ENCODE measurements around the gene USP34. TPM values are rescaled to one million over a fixed set of nuclear protein-coding genes. Genes with fewer than 3 reads are reported as not detected.
A peak's percentile ranks its signal among the peaks of the same experiment; 100 is the strongest.
"Not testable (repeated sequence)": the region's sequence is repeated elsewhere in the genome, so short reads cannot be mapped to it uniquely, and the experiment has no call there.

Gene USP34
- total and polyA plus RNA-seq, 2 of the 4 experiments (the other 2 are of a cell fraction), result 34.7 to 128 TPM

DNA sequence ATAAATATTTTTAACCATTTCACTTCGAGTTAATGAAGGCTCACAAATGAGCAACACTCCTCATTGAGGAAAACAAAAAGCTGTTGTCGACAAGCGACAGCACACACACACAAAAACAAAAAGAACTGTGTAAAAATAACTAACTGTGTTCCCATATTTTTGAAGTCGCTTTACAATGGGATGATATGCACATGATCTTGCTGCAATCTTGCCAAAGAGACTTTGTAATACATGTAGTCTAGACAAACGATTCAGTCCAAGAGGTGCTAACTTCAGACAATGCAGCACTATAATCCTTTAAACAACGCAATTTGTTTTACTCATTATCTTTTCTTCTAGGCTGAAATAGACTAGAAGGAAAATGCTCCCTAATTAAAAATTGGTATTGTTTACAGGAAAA, 7.2 kb upstream of the USP34 start:
- H3K27ac ChIP-seq (ENCODE audit: insufficient read depth, low read length), result no peak overlapping the region
- no peak overlapping the region for H2BK5ac ChIP-seq (ENCODE audit: low read depth, low read length, poor library complexity, severe bottlenecking)
- POLR2A ChIA-PET (ENCODE audit: unreplicated experiment), result no interaction called here
- no peak overlapping the region for H3K23ac ChIP-seq (ENCODE audit: low read depth, low read length)
- BruUV-seq (replicated peaks), result TSS peak; percentile 98
- H3K56ac ChIP-seq (ENCODE audit: extremely low read depth, insufficient read depth, low read length), result no peak overlapping the region
- H2BK120ac ChIP-seq (ENCODE audit: low read depth, low read length), result no peak overlapping the region
- DNase-seq (no peak), ATAC-seq (ENCODE audit: low read depth) (no peak)
- in situ Hi-C loops (cut with MboI; ENCODE audit: low sequenced_read_pairs) (no loop called here), dilution Hi-C loops (cut with HindIII; ENCODE audit: low sequenced_read_pairs, unreplicated experiment) (no loop called here), intact Hi-C loops (cut with micrococcal nuclease) (no loop called here)
- CTCF ChIA-PET, result no interaction called here
- H3K9me3 ChIP-seq (ENCODE audit: control insufficient read depth, insufficient read depth, low read length), result no peaks in the 10 kb centered on the region
- peaks cover 15 to 36% of the 10 kb centered on the region in 2 experiments; a peak in 3 of 4 replicates for H3K79me1 ChIP-seq (ENCODE audit: low read depth in 1 of 2, low read length in 2 of 2)
- no peaks in the 10 kb centered on the region; the same call in 1 of the 2 replicates for H4K20me1 ChIP-seq (ENCODE audit: insufficient read depth, low read length)
- WGBS, 2 experiments (ENCODE audit: extremely low coverage in 2 of 2, insufficient read length in 1 of 2), result no CpG with 5 or more reads among the region's 6 CpGs
- H4K91ac ChIP-seq (ENCODE audit: insufficient read depth, low read depth, low read length), result no peak overlapping the region
- H3K4ac ChIP-seq (ENCODE audit: low read depth, low read length), result no peak overlapping the region
- H3K18ac ChIP-seq (ENCODE audit: low read depth, low read length), result no peak overlapping the region
- H3K14ac ChIP-seq (replicated peaks; ENCODE audit: low read depth, low read length), result no peak overlapping the region
- H2BK15ac ChIP-seq (ENCODE audit: low read depth, low read length), result no peak overlapping the region
- 0 out of 2 replicates have a peak, but pooled peaks cover 4% of the 10 kb centered on the region for H3K9me1 ChIP-seq (ENCODE audit: insufficient read depth, low read length)
- H4K8ac ChIP-seq (ENCODE audit: low read depth in 2 of 2, low read length in 2 of 2), result no peak overlapping the region
- peaks cover 47% of the 10 kb centered on the region for H3K36me3 ChIP-seq (ENCODE audit: control insufficient read depth, insufficient read depth, low read length)
- no peak overlapping the region for H2AK5ac ChIP-seq (ENCODE audit: low read depth, low read length)
- no peaks in the 10 kb centered on the region for H3K27me3 ChIP-seq (ENCODE audit: control insufficient read depth, insufficient read depth, low read length)
- no peak for TF ChIP-seq FOS (IDR thresholded peaks at IDR 0.05; ENCODE audit: low read depth, low read length)
- TF ChIP-seq USF2 (IDR thresholded peaks at IDR 0.05; ENCODE audit: low read depth, low read length), result no peak
- no peak for TF ChIP-seq RCOR1 (IDR thresholded peaks at IDR 0.05; ENCODE audit: insufficient replicate concordance, low read length)
- no peak for TF ChIP-seq SMC3 (IDR thresholded peaks at IDR 0.05; ENCODE audit: low read depth, low read length)
- TF ChIP-seq NFE2L2 (IDR thresholded peaks at IDR 0.05; ENCODE audit: low read depth, low read length), result no peak
- H3K4me3 ChIP-seq (ENCODE audit: insufficient read depth, low read depth, low read length), result no peak overlapping the region
- no peak overlapping the region for H3K9ac ChIP-seq (ENCODE audit: low read depth, low read length)
- H2AFZ ChIP-seq (replicated peaks; ENCODE audit: low read length, poor library complexity), result no peak overlapping the region
- H3K4me2 ChIP-seq (ENCODE audit: low read depth, low read length), result no peak overlapping the region
- no peak overlapping the region for H4K5ac ChIP-seq (ENCODE audit: low read depth, low read length)
- H2AK9ac ChIP-seq (replicated peaks; ENCODE audit: low read depth, low read length, poor library complexity), result no peak overlapping the region
- no peaks in the 10 kb centered on the region for H3K4me1 ChIP-seq (ENCODE audit: control insufficient read depth, insufficient read depth, low read length)
- no peak overlapping the region for H2BK20ac ChIP-seq (ENCODE audit: low read depth, low read length)

DNA sequence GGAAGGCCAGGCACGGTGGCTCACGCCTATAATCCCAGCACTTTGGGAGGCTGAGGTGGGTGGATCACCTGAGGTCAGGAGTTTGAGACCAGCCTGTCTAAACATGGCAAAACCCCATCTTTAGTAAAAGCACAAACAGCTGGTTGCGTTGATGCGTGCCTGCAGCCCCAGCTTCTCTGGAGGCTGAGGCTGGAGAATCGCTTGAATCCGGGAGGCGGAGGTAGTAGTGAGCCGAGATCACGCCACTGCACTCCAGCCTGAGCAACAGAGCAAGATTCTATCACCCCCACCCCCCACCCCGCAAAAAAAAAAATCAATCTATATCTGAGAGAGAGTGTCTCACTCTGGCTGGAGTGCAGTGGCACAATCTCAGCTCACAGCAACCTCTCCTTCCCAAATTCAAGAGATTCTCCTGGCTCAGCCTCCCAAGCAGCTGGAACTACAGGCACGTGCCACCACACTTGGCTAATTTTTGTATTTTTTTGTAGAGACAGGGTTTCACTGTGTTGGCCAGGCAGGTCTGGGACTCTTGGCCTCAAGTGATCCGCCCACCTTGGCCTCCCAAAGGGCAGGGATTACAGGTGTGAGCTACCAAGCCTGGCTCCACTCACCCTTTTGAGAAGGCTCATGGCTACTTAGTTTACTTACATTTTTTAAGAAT, 6.2 kb upstream of the USP34 start:
- intact Hi-C loops (cut with micrococcal nuclease); dilution Hi-C loops (cut with HindIII; ENCODE audit: low sequenced_read_pairs, unreplicated experiment); POLR2A ChIA-PET (ENCODE audit: unreplicated experiment); H2AFZ ChIP-seq (replicated peaks; ENCODE audit: low read length, poor library complexity); H4K20me1 ChIP-seq (ENCODE audit: insufficient read depth, low read length); H3K4ac ChIP-seq (ENCODE audit: low read depth, low read length); H3K4me2 ChIP-seq (ENCODE audit: low read depth, low read length); H2AK9ac ChIP-seq (replicated peaks; ENCODE audit: low read depth, low read length, poor library complexity); H2BK120ac ChIP-seq (ENCODE audit: low read depth, low read length); H2BK15ac ChIP-seq (ENCODE audit: low read depth, low read length); H3K18ac ChIP-seq (ENCODE audit: low read depth, low read length); in situ Hi-C loops (cut with MboI; ENCODE audit: low sequenced_read_pairs); H4K91ac ChIP-seq (ENCODE audit: insufficient read depth, low read depth, low read length); H3K4me3 ChIP-seq (ENCODE audit: insufficient read depth, low read depth, low read length); DNase-seq; H3K27ac ChIP-seq (ENCODE audit: insufficient read depth, low read length); H2AK5ac ChIP-seq (ENCODE audit: low read depth, low read length); H4K8ac ChIP-seq (ENCODE audit: low read depth in 2 of 2, low read length in 2 of 2); H3K4me1 ChIP-seq (ENCODE audit: control insufficient read depth, insufficient read depth, low read length); H3K9ac ChIP-seq (ENCODE audit: low read depth, low read length); ATAC-seq (ENCODE audit: low read depth); H3K27me3 ChIP-seq (ENCODE audit: control insufficient read depth, insufficient read depth, low read length); H4K5ac ChIP-seq (ENCODE audit: low read depth, low read length); BruUV-seq (replicated peaks); H2BK20ac ChIP-seq (ENCODE audit: low read depth, low read length); H3K14ac ChIP-seq (replicated peaks; ENCODE audit: low read depth, low read length); H2BK5ac ChIP-seq (ENCODE audit: low read depth, low read length, poor library complexity, severe bottlenecking); H3K23ac ChIP-seq (ENCODE audit: low read depth, low read length); H3K9me3 ChIP-seq (ENCODE audit: control insufficient read depth, insufficient read depth, low read length); H3K56ac ChIP-seq (ENCODE audit: extremely low read depth, insufficient read depth, low read length): not testable (repeated sequence)
- 0 out of 2 replicates have a peak, but pooled peaks cover 12% of the 10 kb centered on the region for H3K9me1 ChIP-seq (ENCODE audit: insufficient read depth, low read length)
- peaks cover 16 to 37% of the 10 kb centered on the region in 2 experiments for H3K79me1 ChIP-seq (ENCODE audit: low read depth in 1 of 2, low read length in 2 of 2)
- peaks cover 42% of the 10 kb centered on the region for H3K36me3 ChIP-seq (ENCODE audit: control insufficient read depth, insufficient read depth, low read length)
- CTCF ChIA-PET, result interaction anchor here (0.7 kb wide), 1 partner anchor 178 kb away, joined by 3 read pairs; no protein-coding TSS in a partner anchor
- no CpG with 5 or more reads among the region's 12 CpGs for WGBS, 2 experiments (ENCODE audit: extremely low coverage in 2 of 2, insufficient read length in 1 of 2)

All from IMR-90 (cell line).